Activated CD8-positive, alpha-beta memory T cell treated with anti-CD3 and anti-CD28 coated beads, Interleukin-2, amount 50 U/mL, for 4 hours (primary cell): Measurements from ENCODE around the gene TMEM89.

Experiments
- DNase-seq: peaks from one replicate; pipeline ENCODE4 v3.0.0-alpha.2; 2020

Gene TMEM89

GRCh38 chr3:48585411-48585810 is 36.2 kb downstream of the TMEM89 start:
- no peak for DNase-seq

GRCh38 chr3:48584836-48585235 is 36.7 kb downstream of the TMEM89 start:
- no peak for DNase-seq

GRCh38 chr3:48581621-48582481 is 39.7 kb downstream of the TMEM89 start:
- no peak for DNase-seq

- DNase-seq: no peak
Observed at GRCh38 chr3:48576647-48577046, 44.9 kb downstream of the TMEM89 start.

- DNase-seq: no peak
Observed at GRCh38 chr3:48575366-48575765, 46.2 kb downstream of the TMEM89 start.

GRCh38 chr3:48573973-48574585 is 47.5 kb downstream of the TMEM89 start:
- DNase-seq: no peak

- DNase-seq: no peak
Observed at GRCh38 chr3:48572517-48572916, 49.1 kb downstream of the TMEM89 start.

GRCh38 chr3:48571938-48572337 is 49.6 kb downstream of the TMEM89 start:
- no peak for DNase-seq
